Fibroblast of peridontal ligament (primary cell): ENCODE measurements around the gene BBS9.

Experiments
- DNase-seq: peaks from one replicate; pipeline ENCODE4 v3.0.0-alpha.2; 2010; ENCODE audit errors: extremely low read depth

Gene BBS9

GRCh38 chr7:33431543-33431942 is 302.2 kb downstream of the BBS9 start:
- DNase-seq, result no peak

- no peak for DNase-seq
Observed at GRCh38 chr7:33432821-33433220, 303.5 kb downstream of the BBS9 start.

- DNase-seq, result no peak
Observed at GRCh38 chr7:33433357-33433756, 304.0 kb downstream of the BBS9 start.

GRCh38 chr7:33444511-33444910 is 315.1 kb downstream of the BBS9 start:
- peak; percentile 84 for DNase-seq

- no peak for DNase-seq
Observed at GRCh38 chr7:33446551-33446950, 317.2 kb downstream of the BBS9 start.

- no peak for DNase-seq
Observed at GRCh38 chr7:33448035-33448434, 318.7 kb downstream of the BBS9 start.

- no peak for DNase-seq
Observed at GRCh38 chr7:33449847-33450246, 320.5 kb downstream of the BBS9 start.

- peak; percentile 83 for DNase-seq
Observed at GRCh38 chr7:33452805-33453502, 323.6 kb downstream of the BBS9 start.

GRCh38 chr7:33457039-33457438 is 327.7 kb downstream of the BBS9 start:
- no peak for DNase-seq

GRCh38 chr7:33458581-33458980 is 329.2 kb downstream of the BBS9 start:
- DNase-seq, result no peak

GRCh38 chr7:33459340-33459751 is 330.0 kb downstream of the BBS9 start:
- DNase-seq, result peak; percentile 78

GRCh38 chr7:33463131-33463530 is 333.8 kb downstream of the BBS9 start:
- DNase-seq, result no peak

- no peak for DNase-seq
Observed at GRCh38 chr7:33466203-33466602, 336.8 kb downstream of the BBS9 start.

- peak; percentile 65 for DNase-seq
Observed at GRCh38 chr7:33471636-33472242, 342.4 kb downstream of the BBS9 start.

GRCh38 chr7:33472348-33473025 is 343.1 kb downstream of the BBS9 start:
- no peak for DNase-seq

GRCh38 chr7:33477719-33478480 is 348.5 kb downstream of the BBS9 start:
- no peak for DNase-seq

GRCh38 chr7:33484476-33484875 is 355.1 kb downstream of the BBS9 start:
- DNase-seq, result peak; percentile 22

GRCh38 chr7:33485747-33486493 is 356.6 kb downstream of the BBS9 start:
- peak; percentile 33 for DNase-seq

GRCh38 chr7:33486633-33487032 is 357.3 kb downstream of the BBS9 start:
- no peak for DNase-seq

- no peak for DNase-seq
Observed at GRCh38 chr7:33487998-33488682, 358.8 kb downstream of the BBS9 start.

- DNase-seq, result peak; percentile 34
Observed at GRCh38 chr7:33494474-33494873, 365.1 kb downstream of the BBS9 start.
